Measurements from ENCODE around the gene DMD. TPM values are rescaled to one million over a fixed set of nuclear protein-coding genes. Genes with fewer than 3 reads are reported as not detected.

Gene DMD
- total RNA-seq, 1 donor from 2014 or later, result 6.7 TPM

- DNase-seq (ENCODE audit: extremely low read depth, low read depth, low spot score), result no peak
These were observed 2033.1 kb downstream of the DMD start for GRCh38 chrX:31178064-31178768.

DNA sequence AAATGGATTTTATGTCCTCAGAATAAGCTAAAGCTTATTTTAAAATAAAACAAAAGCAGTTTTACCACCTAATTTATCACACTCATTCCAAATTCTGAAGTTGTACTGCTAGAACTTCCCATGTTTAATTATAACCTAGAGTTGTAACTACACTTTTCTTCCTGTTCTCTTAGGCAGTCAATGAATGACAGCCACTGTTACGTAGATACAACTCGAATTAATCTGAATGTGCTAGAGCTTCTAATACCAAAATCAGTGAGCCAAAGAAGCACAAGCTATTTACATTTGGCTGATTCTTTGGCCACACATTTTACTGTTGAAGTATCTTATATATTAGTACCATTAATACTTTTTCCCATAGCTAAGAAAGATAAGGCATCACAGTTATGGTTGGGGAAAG is 2040.6 kb downstream of the DMD start:
- DNase-seq (ENCODE audit: extremely low read depth, low read depth, low spot score), result no peak

GRCh38 chrX:31168551-31168950 is 2042.8 kb downstream of the DMD start:
- DNase-seq (ENCODE audit: extremely low read depth, low read depth, low spot score), result no peak

DNA sequence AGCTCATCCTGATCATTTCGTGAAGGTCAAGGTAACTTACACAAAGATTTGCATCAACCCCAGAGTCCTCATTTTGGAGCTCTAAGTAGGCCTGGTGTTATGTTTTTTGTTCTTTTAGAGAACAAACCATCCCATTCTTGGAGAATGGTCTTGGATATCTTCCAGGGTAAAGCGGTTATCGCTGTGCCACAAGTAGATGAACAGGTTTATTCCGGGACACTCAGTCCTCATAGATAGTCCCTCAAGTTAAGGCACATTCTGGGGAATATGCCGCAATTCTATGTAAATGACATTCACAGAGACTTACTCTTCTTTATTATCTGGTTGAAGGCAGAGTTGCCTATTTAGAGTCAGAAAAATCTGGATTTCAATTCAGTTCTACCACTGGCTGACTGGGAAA is 2044.5 kb downstream of the DMD start:
- DNase-seq (ENCODE audit: extremely low read depth, low read depth, low spot score), result no peak

DNA sequence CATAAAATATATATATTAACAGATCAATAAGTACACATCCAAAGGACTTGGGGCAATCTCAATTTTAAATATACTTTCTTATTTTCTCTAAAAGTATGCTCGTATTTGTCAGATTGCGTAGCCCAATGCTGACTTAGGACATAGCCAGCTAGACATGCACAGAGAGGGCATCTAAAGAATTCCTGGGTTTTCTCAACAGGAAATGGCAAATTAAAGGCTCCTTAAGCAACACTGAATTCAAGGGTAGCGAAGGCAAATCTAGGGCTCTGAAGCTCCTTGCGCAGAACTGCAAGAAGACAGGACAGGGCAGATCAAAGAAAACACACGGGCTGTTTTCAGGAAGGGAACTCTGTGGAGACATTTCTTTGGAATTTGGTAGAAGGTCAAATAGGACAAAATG is 2044.9 kb downstream of the DMD start:
- no peak for DNase-seq (ENCODE audit: extremely low read depth, low read depth, low spot score)

- no peak for DNase-seq (ENCODE audit: extremely low read depth, low read depth, low spot score)
These were observed 2045.9 kb downstream of the DMD start for GRCh38 chrX:31165241-31166035.

GRCh38 chrX:31154946-31155345 is 2056.4 kb downstream of the DMD start:
- no peak for DNase-seq (ENCODE audit: extremely low read depth, low read depth, low spot score)

DNA sequence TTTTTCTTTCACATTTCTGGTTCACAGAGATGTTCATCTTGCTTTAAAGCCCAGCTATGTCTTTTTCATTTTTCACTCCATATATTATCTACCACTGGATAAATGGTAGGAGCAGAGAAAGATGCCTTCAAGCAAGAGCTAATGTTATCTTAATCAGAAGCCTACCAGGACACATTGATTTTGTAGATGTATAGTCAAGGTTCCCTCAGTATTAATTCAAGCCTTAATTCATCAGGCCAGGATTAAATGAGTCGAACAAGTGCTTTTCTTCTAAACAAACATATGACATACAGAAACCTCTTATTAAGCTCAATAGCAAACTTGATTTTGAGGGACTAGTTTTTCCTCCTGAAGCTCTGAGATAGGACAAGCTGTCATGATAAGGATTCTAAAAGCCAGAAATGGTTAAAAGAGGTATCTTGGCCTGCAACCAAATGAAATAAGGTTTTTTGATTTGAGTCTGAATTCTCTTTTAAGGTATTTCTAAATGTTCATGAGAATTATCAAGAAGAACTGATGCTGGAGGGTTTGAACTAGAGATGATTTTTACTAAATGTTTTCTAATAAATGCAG is 2057.8 kb downstream of the DMD start:
- DNase-seq (ENCODE audit: extremely low read depth, low read depth, low spot score), result no peak

- DNase-seq (ENCODE audit: extremely low read depth, low read depth, low spot score), result no peak
These were observed 2064.2 kb downstream of the DMD start for GRCh38 chrX:31147175-31147574.

- DNase-seq (ENCODE audit: extremely low read depth, low read depth, low spot score), result no peak
These were observed 2071.4 kb downstream of the DMD start for GRCh38 chrX:31139961-31140360.

DNA sequence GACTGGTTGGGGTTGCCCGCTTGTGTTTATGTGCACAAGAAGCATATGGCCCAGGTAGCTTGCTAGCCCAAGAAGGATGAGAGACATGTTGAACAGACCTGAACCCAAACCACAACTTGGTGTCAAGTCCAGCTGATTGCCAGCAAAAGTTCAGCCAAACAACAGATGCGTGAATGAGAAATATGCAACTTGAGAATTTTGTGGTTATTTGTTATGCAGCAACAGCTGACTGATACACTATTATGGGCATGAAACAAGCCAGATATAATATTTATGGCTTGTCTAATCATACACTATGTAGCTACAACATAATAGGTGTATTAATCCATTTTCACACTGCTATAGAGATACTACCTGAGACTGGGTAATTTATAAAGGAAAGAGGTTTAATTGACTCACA is 2073.2 kb downstream of the DMD start:
- no peak for DNase-seq (ENCODE audit: extremely low read depth, low read depth, low spot score)

GRCh38 chrX:31136144-31136611 is 2075.2 kb downstream of the DMD start:
- DNase-seq (ENCODE audit: extremely low read depth, low read depth, low spot score), result no peak

DNA sequence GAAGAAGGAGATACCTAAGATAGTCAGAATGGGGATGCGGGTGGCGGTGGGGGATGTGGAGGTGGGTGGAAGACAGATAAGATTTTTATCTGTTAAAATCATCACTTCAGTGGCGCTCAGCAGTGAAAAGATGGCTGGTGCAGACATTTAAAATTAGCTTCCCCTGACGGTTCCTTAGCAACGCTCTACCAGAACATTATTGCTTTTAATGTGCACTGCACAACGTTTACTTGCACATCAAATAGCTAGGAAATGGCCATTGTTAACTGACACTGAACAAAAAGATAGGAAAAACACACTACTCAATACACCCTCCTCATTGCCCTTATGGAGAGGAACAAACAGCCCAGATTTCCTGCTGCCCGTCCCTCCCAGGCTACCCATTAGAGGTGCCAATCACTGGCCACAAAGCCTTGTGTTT is 2078.5 kb downstream of the DMD start:
- no peak for DNase-seq (ENCODE audit: extremely low read depth, low read depth, low spot score)

DNA sequence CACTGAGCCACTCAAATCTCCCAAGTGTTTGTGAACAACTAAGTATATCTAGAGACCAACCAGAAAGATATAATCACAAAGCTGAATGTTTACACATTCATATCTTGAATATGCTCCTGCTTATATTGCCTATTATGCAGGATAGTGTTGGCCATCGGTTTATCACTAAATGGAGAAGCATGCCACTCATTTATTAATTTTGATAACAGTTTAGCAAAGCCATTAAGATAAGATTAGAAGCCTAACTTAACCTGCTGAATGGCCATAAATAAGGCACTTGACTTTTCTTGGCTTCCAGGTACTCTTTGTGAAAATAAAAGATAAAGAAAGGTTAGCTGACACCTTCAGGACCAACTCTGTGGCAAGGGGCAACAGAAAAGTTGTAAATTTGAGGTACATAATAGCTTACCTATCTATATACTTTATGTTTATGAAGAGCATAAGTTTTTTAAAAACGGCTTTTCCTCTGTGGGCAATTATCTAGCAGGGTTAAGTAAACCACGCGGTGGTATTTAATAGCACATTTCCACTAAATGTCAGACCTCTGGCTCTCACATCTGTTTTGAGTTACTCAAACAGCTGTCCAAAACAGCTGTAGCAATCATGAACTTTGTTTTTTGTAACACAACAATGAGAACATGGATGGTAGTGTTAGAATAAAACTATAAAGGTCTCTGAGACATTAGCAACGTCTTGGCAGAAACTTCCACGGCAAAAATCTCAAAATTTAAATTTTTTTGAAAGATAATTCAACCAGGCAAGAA is 2080.7 kb downstream of the DMD start:
- DNase-seq (ENCODE audit: extremely low read depth, low read depth, low spot score), result no peak

DNA sequence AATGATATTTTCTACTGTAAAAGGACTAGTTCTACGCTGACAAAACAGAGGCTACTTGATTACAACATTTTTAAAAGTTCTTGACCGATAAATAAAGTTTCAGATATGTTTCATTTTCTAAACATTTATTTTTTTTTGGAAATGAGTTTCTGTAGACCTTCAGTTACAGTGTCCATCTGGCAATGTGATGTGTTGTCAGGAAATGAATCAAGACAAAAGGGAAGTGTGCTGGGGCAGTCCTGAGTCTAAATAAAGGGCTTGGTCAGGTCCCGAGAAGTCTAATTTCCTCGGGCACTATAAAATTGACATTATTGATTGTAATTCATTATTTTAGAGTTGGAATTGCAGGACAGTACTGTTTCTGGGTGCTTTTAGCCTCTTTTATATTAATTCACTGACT is 2082.5 kb downstream of the DMD start:
- DNase-seq (ENCODE audit: extremely low read depth, low read depth, low spot score), result peak; percentile 9

- DNase-seq (ENCODE audit: extremely low read depth, low read depth, low spot score), result no peak
These were observed 2083.6 kb downstream of the DMD start for GRCh38 chrX:31127716-31128115.

GRCh38 chrX:31126205-31126604 is 2085.1 kb downstream of the DMD start:
- no peak for DNase-seq (ENCODE audit: extremely low read depth, low read depth, low spot score)

GRCh38 chrX:31124536-31124935 is 2086.8 kb downstream of the DMD start:
- DNase-seq (ENCODE audit: extremely low read depth, low read depth, low spot score), result no peak

DNA sequence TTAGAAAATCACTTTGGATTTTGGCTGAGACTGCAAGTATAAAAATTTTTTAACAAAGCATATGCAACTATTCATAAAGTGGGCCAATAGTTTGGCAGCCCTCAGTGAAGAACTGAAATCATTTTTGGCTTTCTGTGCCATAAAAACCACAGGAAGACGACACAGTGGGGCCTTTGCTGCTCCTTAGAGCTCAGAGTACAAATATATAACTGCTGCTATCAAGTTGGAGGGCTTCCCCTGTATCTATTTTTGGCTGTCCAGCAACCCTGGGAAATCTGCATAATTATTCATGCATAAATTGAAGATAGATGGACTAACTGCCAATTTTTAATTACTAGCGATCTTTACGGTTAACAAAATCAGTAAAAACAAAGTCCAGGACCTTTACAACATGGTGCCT is 2088.0 kb downstream of the DMD start:
- DNase-seq (ENCODE audit: extremely low read depth, low read depth, low spot score), result no peak

DNA sequence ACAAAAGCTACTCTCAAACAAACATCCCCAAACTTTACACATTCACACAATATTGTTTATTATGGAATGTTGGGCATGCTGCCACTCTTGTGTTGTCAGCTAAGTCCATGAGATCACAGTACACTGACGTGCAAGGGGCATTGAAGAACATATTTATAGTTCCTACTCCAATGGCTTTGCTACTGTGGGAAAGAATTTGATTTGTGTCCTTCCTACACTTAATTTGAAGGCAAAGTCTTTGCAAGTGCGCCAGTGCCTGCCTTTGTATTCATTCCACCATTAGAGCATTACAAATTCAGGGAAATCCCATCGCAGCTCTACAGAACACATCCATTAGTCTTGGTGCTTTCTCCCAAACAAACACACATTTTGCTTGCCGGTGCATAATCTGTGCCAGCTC is 2094.1 kb downstream of the DMD start:
- DNase-seq (ENCODE audit: extremely low read depth, low read depth, low spot score), result no peak

DNA sequence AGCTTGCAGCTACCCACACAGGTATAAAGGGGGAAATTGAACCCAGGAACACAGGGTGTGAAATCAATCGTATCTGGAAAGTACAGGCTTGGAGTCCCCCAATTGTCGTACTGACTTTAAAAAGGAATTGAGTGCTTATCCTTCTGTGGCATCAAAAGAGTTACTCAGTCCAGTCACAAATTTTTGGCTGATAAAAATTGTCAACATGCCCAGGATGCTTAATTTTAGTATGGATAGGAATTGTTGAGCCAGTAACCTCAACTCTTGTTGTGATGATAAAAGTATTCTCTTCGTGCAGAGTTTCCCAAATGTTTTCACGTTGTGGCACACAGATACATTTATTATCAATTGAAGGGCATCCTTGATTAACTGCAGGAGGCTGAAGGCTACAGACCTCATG is 2096.0 kb downstream of the DMD start:
- DNase-seq (ENCODE audit: extremely low read depth, low read depth, low spot score), result no peak
